Uterus (tissue), 2 donors: Measurements from ENCODE around the gene NEK6.

Experiments used
- CTCF ChIP-seq, 4 experiments: fragments of 200-600 bp in 2 of 4; fragments of 450-650 bp in 2 of 4; sonication (generic) in 2 of 4; IDR thresholded peaks; one replicate each; pipeline ENCODE4 v1.5.1; 2016 to 2019; ENCODE audit warnings: antibody characterized with exemption in 4 of 4, mild to moderate bottlenecking in 2 of 4, moderate library complexity in 1 of 4
- POLR2A ChIP-seq, 2 donors: fragments of 450-650 bp; IDR thresholded peaks; one replicate each; pipeline ENCODE4 v1.6.1; 2016; ENCODE audit warnings: antibody characterized with exemption in 2 of 2, mild to moderate bottlenecking in 1 of 2, moderate library complexity in 1 of 2

GRCh38 chr9:124358631-124359030, 100.9 kb downstream of the NEK6 start:
- no peak for TF ChIP-seq CTCF (IDR thresholded peaks at IDR 0.05)
- no peak for TF ChIP-seq POLR2A (IDR thresholded peaks at IDR 0.05)
